ENCODE results near the gene REXO4.
"Not testable (repeated sequence)": the region's sequence is repeated elsewhere in the genome, so short reads cannot be mapped to it uniquely, and the experiment has no call there.

The REXO4 gene

DNA sequence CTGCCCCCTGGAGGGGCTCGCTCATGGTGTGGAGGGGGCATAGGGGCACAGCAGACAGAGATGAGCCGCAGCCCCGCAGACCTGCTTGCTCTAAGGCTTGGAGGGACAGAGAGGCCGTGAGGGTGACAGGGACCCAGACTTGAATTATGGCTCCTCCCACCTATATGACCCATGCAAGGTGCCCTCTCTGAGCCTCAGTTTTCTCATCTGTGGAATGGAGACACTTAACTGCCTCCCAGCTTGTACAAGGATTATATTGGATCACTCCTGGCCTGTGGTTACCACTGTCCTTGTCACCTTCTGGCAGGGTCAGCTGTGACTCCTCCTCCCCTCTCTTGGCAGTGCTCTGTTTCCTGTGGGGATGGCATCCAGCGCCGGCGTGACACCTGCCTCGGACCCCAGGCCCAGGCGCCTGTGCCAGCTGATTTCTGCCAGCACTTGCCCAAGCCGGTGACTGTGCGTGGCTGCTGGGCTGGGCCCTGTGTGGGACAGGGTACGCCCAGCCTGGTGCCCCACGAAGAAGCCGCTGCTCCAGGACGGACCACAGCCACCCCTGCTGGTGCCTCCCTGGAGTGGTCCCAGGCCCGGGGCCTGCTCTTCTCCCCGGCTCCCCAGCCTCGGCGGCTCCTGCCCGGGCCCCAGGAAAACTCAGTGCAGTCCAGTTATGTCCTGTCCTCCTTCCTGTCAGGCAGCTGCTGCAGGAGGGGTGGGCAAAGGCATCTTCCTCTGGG, 37.3 kb upstream of the REXO4 start:
- Mint-ChIP-seq H3K27me3 (no peaks in the 10 kb centered on the region), H3K9me3 (no peaks in the 10 kb centered on the region), H3K27ac (no peak overlapping the region), H3K36me3 (no peaks in the 10 kb centered on the region), H3K4me1 (no peaks in the 10 kb centered on the region), H3K4me3 (no peak overlapping the region)

- Mint-ChIP-seq H3K27ac (no peak overlapping the region), H3K4me3 (no peak overlapping the region), H3K4me1 (no peaks in the 10 kb centered on the region), H3K9me3 (no peaks in the 10 kb centered on the region), H3K36me3 (no peaks in the 10 kb centered on the region), H3K27me3 (no peaks in the 10 kb centered on the region)
These were observed 36.5 kb upstream of the REXO4 start for GRCh38 chr9:133454325-133454724.

- H3K9me3 Mint-ChIP-seq: no peaks in the 10 kb centered on the region
- H3K27me3 Mint-ChIP-seq: no peaks in the 10 kb centered on the region
- H3K36me3 Mint-ChIP-seq: no peaks in the 10 kb centered on the region
- no peaks in the 10 kb centered on the region for H3K4me1 Mint-ChIP-seq
- H3K4me3 Mint-ChIP-seq: no peak overlapping the region
- H3K27ac Mint-ChIP-seq: no peak overlapping the region
These were observed 35.8 kb upstream of the REXO4 start for GRCh38 chr9:133453651-133454050.

- Mint-ChIP-seq H3K27ac (no peak overlapping the region), H3K4me3 (no peak overlapping the region), H3K9me3 (no peaks in the 10 kb centered on the region), H3K36me3 (no peaks in the 10 kb centered on the region), H3K4me1 (no peaks in the 10 kb centered on the region), H3K27me3 (no peaks in the 10 kb centered on the region)
These were observed 34.8 kb upstream of the REXO4 start for GRCh38 chr9:133452562-133452961.

- H3K36me3 Mint-ChIP-seq, H3K4me1 Mint-ChIP-seq, H3K27ac Mint-ChIP-seq, H3K27me3 Mint-ChIP-seq, H3K9me3 Mint-ChIP-seq, H3K4me3 Mint-ChIP-seq: not testable (repeated sequence)
These were observed 34.1 kb upstream of the REXO4 start for GRCh38 chr9:133451865-133452264.

DNA sequence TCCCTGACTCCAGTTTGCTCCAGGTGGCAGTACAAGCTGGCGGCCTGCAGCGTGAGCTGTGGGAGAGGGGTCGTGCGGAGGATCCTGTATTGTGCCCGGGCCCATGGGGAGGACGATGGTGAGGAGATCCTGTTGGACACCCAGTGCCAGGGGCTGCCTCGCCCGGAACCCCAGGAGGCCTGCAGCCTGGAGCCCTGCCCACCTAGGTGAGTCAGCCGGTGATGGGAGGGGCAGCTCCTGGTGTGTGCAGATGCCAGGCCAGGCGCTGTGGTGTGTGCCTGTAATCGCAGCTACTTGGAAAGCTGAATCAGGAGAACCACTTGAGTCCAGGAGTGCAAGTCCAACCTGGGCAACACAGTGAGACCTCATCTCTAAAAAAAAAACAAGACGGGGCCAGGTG, 31.9 kb upstream of the REXO4 start:
- H3K9me3 Mint-ChIP-seq: no peaks in the 10 kb centered on the region
- no peaks in the 10 kb centered on the region for H3K36me3 Mint-ChIP-seq
- H3K4me3 Mint-ChIP-seq: no peak overlapping the region
- no peak overlapping the region for H3K27ac Mint-ChIP-seq
- H3K4me1 Mint-ChIP-seq: no peaks in the 10 kb centered on the region
- H3K27me3 Mint-ChIP-seq: peaks cover 1% of the 10 kb centered on the region

- Mint-ChIP-seq H3K27me3 (peaks cover 1% of the 10 kb centered on the region), H3K4me1 (no peaks in the 10 kb centered on the region), H3K27ac (no peak overlapping the region), H3K36me3 (no peaks in the 10 kb centered on the region), H3K4me3 (no peak overlapping the region), H3K9me3 (no peaks in the 10 kb centered on the region)
These were observed 30.7 kb upstream of the REXO4 start for GRCh38 chr9:133448487-133448972.

DNA sequence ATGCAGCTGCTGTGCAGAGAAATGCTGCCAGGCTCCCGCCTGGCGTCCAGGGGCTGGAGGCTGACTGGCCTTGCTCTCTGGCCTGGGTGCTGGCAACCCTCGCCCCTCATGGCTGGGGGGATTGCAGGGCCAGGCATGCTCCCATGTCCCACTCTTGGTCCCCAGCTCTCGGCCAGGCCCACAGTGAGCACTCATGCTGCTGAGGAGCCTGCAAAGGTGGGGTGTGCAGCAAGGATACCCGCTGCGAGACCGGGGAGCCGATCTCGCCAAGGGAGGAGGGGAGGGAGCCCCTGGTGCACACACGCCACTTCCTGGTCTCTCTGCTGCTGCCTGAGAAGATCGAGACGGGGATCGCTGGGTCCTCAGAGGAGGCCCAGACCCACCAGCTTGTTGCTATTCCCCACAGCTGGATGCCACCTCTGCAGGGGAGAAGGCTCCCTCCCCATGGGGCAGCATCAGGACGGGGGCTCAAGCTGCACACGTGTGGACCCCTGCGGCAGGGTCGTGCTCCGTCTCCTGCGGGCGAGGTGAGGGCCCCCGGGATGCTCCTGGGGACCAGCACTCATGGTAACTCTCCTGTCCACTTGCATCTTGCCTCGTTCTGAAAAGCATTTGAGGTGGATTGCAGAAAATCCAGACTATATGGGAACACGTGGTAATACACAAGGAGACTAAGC, 27.6 kb upstream of the REXO4 start:
- Mint-ChIP-seq H3K36me3 (no peaks in the 10 kb centered on the region), H3K4me1 (no peaks in the 10 kb centered on the region), H3K4me3 (no peak overlapping the region), H3K9me3 (no peaks in the 10 kb centered on the region), H3K27ac (no peak overlapping the region), H3K27me3 (peaks cover 1% of the 10 kb centered on the region)

DNA sequence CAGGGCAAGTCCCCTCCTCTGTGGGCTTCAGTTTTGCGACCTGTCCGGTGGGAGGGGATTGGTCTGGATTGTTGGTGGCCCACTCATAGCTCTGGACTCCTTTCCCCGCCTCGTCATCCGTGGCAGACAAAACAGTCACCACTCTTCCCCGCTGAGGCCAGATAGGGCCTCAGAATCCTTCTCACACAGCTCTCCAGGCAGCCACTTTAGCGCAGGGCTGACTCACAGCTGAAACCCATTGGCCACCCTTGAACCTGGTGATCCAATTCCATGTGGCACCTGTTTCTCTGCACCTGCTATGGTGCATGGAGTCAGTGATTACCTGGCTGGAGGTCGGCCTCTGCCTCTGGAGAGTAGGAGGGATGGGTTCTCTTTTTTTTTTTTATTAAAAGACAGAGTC, 26.2 kb upstream of the REXO4 start:
- H3K36me3 Mint-ChIP-seq: no peaks in the 10 kb centered on the region
- H3K9me3 Mint-ChIP-seq: no peaks in the 10 kb centered on the region
- H3K27ac Mint-ChIP-seq: no peak overlapping the region

GRCh38 chr9:133443248-133443647, 25.4 kb upstream of the REXO4 start:
- Mint-ChIP-seq H3K27ac (no peak overlapping the region), H3K9me3 (no peaks in the 10 kb centered on the region), H3K36me3 (no peaks in the 10 kb centered on the region), H3K27me3 (peaks cover 1% of the 10 kb centered on the region), H3K4me1 (no peaks in the 10 kb centered on the region), H3K4me3 (no peak overlapping the region)

More for the DNA sequence above, 26.2 kb upstream of the REXO4 start:
- Mint-ChIP-seq H3K4me1 (no peaks in the 10 kb centered on the region), H3K4me3 (no peak overlapping the region), H3K27me3 (peaks cover 1% of the 10 kb centered on the region)

DNA sequence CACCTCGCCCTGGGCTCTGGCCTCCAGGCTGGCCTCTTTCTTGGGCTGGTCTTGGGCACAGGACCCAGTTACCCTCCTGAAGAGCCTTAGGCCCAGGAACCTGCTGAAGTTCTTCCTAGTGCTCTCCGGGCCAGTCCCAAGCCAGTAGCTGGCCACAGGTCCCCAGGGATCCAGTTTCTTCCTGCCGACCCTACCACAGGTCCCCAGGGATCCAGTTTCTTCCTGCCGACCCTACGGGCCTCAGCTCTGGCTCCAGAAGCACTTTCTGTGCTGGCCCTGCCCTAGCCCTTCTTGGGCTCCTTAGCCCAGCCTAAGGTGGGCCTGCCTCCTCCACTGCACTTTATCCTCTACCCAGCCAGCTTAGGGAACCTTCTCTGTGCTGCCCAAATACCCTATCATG, 23.8 kb upstream of the REXO4 start:
- no peak overlapping the region for H3K27ac Mint-ChIP-seq
- no peak overlapping the region for H3K4me3 Mint-ChIP-seq
- no peaks in the 10 kb centered on the region for H3K9me3 Mint-ChIP-seq

GRCh38 chr9:133440874-133441273, 23.1 kb upstream of the REXO4 start:
- Mint-ChIP-seq H3K36me3 (no peaks in the 10 kb centered on the region), H3K27me3 (no peaks in the 10 kb centered on the region), H3K4me1 (no peaks in the 10 kb centered on the region), H3K9me3 (no peaks in the 10 kb centered on the region), H3K4me3 (no peak overlapping the region), H3K27ac (no peak overlapping the region)

More for the DNA sequence above, 23.8 kb upstream of the REXO4 start:
- Mint-ChIP-seq H3K27me3 (peaks cover 1% of the 10 kb centered on the region), H3K4me1 (no peaks in the 10 kb centered on the region), H3K36me3 (no peaks in the 10 kb centered on the region)

- H3K27ac Mint-ChIP-seq: no peak overlapping the region
- no peak overlapping the region for H3K4me3 Mint-ChIP-seq
- H3K36me3 Mint-ChIP-seq: no peaks in the 10 kb centered on the region
- H3K27me3 Mint-ChIP-seq: no peaks in the 10 kb centered on the region
- no peaks in the 10 kb centered on the region for H3K9me3 Mint-ChIP-seq
- H3K4me1 Mint-ChIP-seq: no peaks in the 10 kb centered on the region
These were observed 21.5 kb upstream of the REXO4 start for GRCh38 chr9:133439337-133439736.

- H3K4me1 Mint-ChIP-seq: no peaks in the 10 kb centered on the region
- H3K9me3 Mint-ChIP-seq: no peaks in the 10 kb centered on the region
- no peak overlapping the region for H3K27ac Mint-ChIP-seq
- H3K4me3 Mint-ChIP-seq: no peak overlapping the region
- no peaks in the 10 kb centered on the region for H3K36me3 Mint-ChIP-seq
- no peaks in the 10 kb centered on the region for H3K27me3 Mint-ChIP-seq
These were observed 20.1 kb upstream of the REXO4 start for GRCh38 chr9:133437753-133438531.

- no peak overlapping the region for H3K4me3 Mint-ChIP-seq
- no peaks in the 10 kb centered on the region for H3K4me1 Mint-ChIP-seq
- no peaks in the 10 kb centered on the region for H3K9me3 Mint-ChIP-seq
- no peak overlapping the region for H3K27ac Mint-ChIP-seq
- no peaks in the 10 kb centered on the region for H3K36me3 Mint-ChIP-seq
- H3K27me3 Mint-ChIP-seq: no peaks in the 10 kb centered on the region
These were observed 18.9 kb upstream of the REXO4 start for GRCh38 chr9:133436681-133437080.

DNA sequence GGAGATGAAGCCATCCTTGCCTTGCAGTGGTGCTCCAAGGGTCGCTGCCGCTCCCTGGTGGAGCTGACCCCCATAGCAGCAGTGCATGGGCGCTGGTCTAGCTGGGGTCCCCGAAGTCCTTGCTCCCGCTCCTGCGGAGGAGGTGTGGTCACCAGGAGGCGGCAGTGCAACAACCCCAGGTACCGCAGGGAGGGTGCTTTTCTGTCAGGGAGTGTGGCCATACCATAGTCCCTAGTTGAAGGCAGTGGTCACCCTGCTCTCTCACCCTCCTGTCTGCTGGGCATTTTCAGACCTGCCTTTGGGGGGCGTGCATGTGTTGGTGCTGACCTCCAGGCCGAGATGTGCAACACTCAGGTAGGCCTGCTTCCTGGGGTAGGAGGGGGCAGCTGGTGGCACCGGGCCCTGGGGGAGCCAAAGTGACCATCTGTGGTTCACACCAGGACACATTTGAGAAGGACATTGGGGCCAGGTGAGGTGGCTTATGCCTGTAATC, 15.6 kb upstream of the REXO4 start:
- Mint-ChIP-seq H3K27me3 (peaks cover 4% of the 10 kb centered on the region), H3K9me3 (no peaks in the 10 kb centered on the region), H3K4me3 (no peak overlapping the region), H3K36me3 (no peaks in the 10 kb centered on the region), H3K4me1 (no peaks in the 10 kb centered on the region), H3K27ac (no peak overlapping the region)
